ENCODE measurements around the gene MYB. TPM values are rescaled to one million over a fixed set of nuclear protein-coding genes. Genes with fewer than 3 reads are reported as not detected.

Gene MYB
- total RNA-seq, 2 donors from 2014 or later = not detected

- TF ChIP-seq, protein P1, sequence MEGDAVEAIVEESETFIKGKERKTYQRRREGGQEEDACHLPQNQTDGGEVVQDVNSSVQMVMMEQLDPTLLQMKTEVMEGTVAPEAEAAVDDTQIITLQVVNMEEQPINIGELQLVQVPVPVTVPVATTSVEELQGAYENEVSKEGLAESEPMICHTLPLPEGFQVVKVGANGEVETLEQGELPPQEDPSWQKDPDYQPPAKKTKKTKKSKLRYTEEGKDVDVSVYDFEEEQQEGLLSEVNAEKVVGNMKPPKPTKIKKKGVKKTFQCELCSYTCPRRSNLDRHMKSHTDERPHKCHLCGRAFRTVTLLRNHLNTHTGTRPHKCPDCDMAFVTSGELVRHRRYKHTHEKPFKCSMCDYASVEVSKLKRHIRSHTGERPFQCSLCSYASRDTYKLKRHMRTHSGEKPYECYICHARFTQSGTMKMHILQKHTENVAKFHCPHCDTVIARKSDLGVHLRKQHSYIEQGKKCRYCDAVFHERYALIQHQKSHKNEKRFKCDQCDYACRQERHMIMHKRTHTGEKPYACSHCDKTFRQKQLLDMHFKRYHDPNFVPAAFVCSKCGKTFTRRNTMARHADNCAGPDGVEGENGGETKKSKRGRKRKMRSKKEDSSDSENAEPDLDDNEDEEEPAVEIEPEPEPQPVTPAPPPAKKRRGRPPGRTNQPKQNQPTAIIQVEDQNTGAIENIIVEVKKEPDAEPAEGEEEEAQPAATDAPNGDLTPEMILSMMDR (IDR thresholded peaks at IDR 0.05) = no peak
- Histone ChIP-seq H3K4me1 (ENCODE audit: control insufficient read depth in 1 of 2, low read depth in 2 of 2) (no peaks in the 10 kb centered on the region), H3K4me3 (peak overlapping the region; percentile 26), H3K36me3 (no peaks in the 10 kb centered on the region), H3K27me3 (replicated peaks; ENCODE audit: insufficient read depth) (no peaks in the 10 kb centered on the region), H3K9me3 (no peaks in the 10 kb centered on the region), H3K27ac (no peak overlapping the region)
- ATAC-seq (ENCODE audit: insufficient number of reproducible peaks, low FRiP score, low read depth) (no peak), DNase-seq (ENCODE audit: low spot score) (no peak)
These were observed 28.7 kb downstream of the MYB start for GRCh38 chr6:135209803-135210202.

GRCh38 chr6:135210632-135211305 is 29.7 kb downstream of the MYB start:
- TF ChIP-seq, protein P1 (IDR thresholded peaks at IDR 0.05) = no peak
- Histone ChIP-seq H3K4me1 (ENCODE audit: control insufficient read depth in 1 of 2, low read depth in 2 of 2) (no peaks in the 10 kb centered on the region), H3K4me3 (no peak overlapping the region), H3K27ac (no peak overlapping the region), H3K36me3 (no peaks in the 10 kb centered on the region), H3K9me3 (no peaks in the 10 kb centered on the region), H3K27me3 (replicated peaks; ENCODE audit: insufficient read depth) (no peaks in the 10 kb centered on the region)
- ATAC-seq (ENCODE audit: insufficient number of reproducible peaks, low FRiP score, low read depth) = no peak
- no peak for DNase-seq (ENCODE audit: low spot score)

GRCh38 chr6:135211306-135211702 is 30.2 kb downstream of the MYB start:
- DNase-seq (ENCODE audit: low spot score) = no peak

GRCh38 chr6:135212020-135212806 is 31.1 kb downstream of the MYB start:
- no peak overlapping the region for H3K4me3 ChIP-seq
- no peaks in the 10 kb centered on the region for H3K36me3 ChIP-seq
- ATAC-seq (ENCODE audit: insufficient number of reproducible peaks, low FRiP score, low read depth) = no peak
- no peaks in the 10 kb centered on the region for H3K4me1 ChIP-seq (ENCODE audit: control insufficient read depth in 1 of 2, low read depth in 2 of 2)
- H3K27me3 ChIP-seq (replicated peaks; ENCODE audit: insufficient read depth) = no peaks in the 10 kb centered on the region
- no peak overlapping the region for H3K27ac ChIP-seq
- H3K9me3 ChIP-seq = no peaks in the 10 kb centered on the region
- no peak for DNase-seq (ENCODE audit: low spot score)
- TF ChIP-seq, protein P1 (IDR thresholded peaks at IDR 0.05) = no peak

More at GRCh38 chr6:135211306-135211702, 30.2 kb downstream of the MYB start:
- no peaks in the 10 kb centered on the region for H3K9me3 ChIP-seq
- no peaks in the 10 kb centered on the region for H3K27me3 ChIP-seq (replicated peaks; ENCODE audit: insufficient read depth)
- TF ChIP-seq, protein P1 (IDR thresholded peaks at IDR 0.05) = no peak
- no peak overlapping the region for H3K27ac ChIP-seq
- ATAC-seq (ENCODE audit: insufficient number of reproducible peaks, low FRiP score, low read depth) = no peak
- H3K4me1 ChIP-seq (ENCODE audit: control insufficient read depth in 1 of 2, low read depth in 2 of 2) = no peaks in the 10 kb centered on the region
- H3K36me3 ChIP-seq = no peaks in the 10 kb centered on the region
- no peak overlapping the region for H3K4me3 ChIP-seq

DNA sequence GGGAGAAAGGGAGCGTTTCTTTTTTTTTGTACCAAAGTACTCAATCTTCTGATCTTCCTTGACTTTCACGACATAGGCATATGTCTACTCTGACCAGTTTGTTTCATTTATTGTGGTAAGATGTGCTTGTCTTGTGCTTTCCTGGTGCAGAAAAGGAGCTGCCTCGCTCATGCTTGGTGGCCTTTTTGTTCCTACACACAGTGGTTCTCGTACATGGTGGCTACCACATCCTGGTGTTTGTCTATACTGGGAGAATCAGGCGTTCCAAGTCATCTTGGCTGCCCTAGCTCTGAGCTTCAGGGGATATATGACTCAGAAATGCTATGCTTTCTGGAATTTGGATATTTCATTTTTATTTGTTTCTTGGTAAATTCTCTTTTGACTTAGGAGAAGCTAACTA is 31.8 kb downstream of the MYB start:
- TF ChIP-seq, protein P1 (IDR thresholded peaks at IDR 0.05) = no peak
- H3K27ac ChIP-seq = no peak overlapping the region
- no peak for ATAC-seq (ENCODE audit: insufficient number of reproducible peaks, low FRiP score, low read depth)

More for the DNA sequence above, 31.8 kb downstream of the MYB start:
- H3K4me3 ChIP-seq = no peak overlapping the region
- no peak for DNase-seq (ENCODE audit: low spot score)
- H3K4me1 ChIP-seq (ENCODE audit: control insufficient read depth in 1 of 2, low read depth in 2 of 2) = no peaks in the 10 kb centered on the region
- H3K36me3 ChIP-seq = no peaks in the 10 kb centered on the region
- no peaks in the 10 kb centered on the region for H3K9me3 ChIP-seq
- H3K27me3 ChIP-seq (replicated peaks; ENCODE audit: insufficient read depth) = no peaks in the 10 kb centered on the region
